ENCODE data around the gene SPRY2.
"Not testable (repeated sequence)": the region's sequence is repeated elsewhere in the genome, so short reads cannot be mapped to it uniquely, and the experiment has no call there.

SPRY2 gene

GRCh38 chr13:80359778-80360452 lies 19.0 kb upstream of the SPRY2 start:
- in situ Hi-C loops (cut with HindIII; ENCODE audit: low sequenced_read_pairs), result no loop called here
- TF ChIP-seq CTCF (IDR thresholded peaks at IDR 0.05; ENCODE audit: low read depth, low read length), result no peak

GRCh38 chr13:80359414-80359777 lies 18.5 kb upstream of the SPRY2 start:
- in situ Hi-C loops (cut with HindIII; ENCODE audit: low sequenced_read_pairs), result no loop called here
- TF ChIP-seq CTCF (IDR thresholded peaks at IDR 0.05; ENCODE audit: low read depth, low read length), result no peak
- no peak overlapping the region for H3K4me3 ChIP-seq (ENCODE audit: low read depth, low read length)
- DNase-seq (ENCODE audit: low read depth, low spot score), result no peak

More at GRCh38 chr13:80359778-80360452, 19.0 kb upstream of the SPRY2 start:
- DNase-seq (ENCODE audit: low read depth, low spot score), result no peak
- no peak overlapping the region for H3K4me3 ChIP-seq (ENCODE audit: low read depth, low read length)

GRCh38 chr13:80355496-80356094 lies 14.7 kb upstream of the SPRY2 start:
- peak; percentile 6 for TF ChIP-seq CTCF (IDR thresholded peaks at IDR 0.05; ENCODE audit: low read depth, low read length)
- H3K4me3 ChIP-seq (ENCODE audit: low read depth, low read length); in situ Hi-C loops (cut with HindIII; ENCODE audit: low sequenced_read_pairs); DNase-seq (ENCODE audit: low read depth, low spot score): not testable (repeated sequence)

- in situ Hi-C loops (cut with HindIII; ENCODE audit: low sequenced_read_pairs), result no loop called here
- H3K4me3 ChIP-seq (ENCODE audit: low read depth, low read length), result no peak overlapping the region
- DNase-seq (ENCODE audit: low read depth, low spot score), result no peak
- TF ChIP-seq CTCF (IDR thresholded peaks at IDR 0.05; ENCODE audit: low read depth, low read length), result no peak
Observed at GRCh38 chr13:80348750-80349149, 7.8 kb upstream of the SPRY2 start.

- in situ Hi-C loops (cut with HindIII; ENCODE audit: low sequenced_read_pairs), result no loop called here
- DNase-seq (ENCODE audit: low read depth, low spot score), result no peak
- TF ChIP-seq CTCF (IDR thresholded peaks at IDR 0.05; ENCODE audit: low read depth, low read length), result no peak
- no peak overlapping the region for H3K4me3 ChIP-seq (ENCODE audit: low read depth, low read length)
Observed at GRCh38 chr13:80348314-80348713, 7.4 kb upstream of the SPRY2 start.

GRCh38 chr13:80345771-80346510 lies 5.0 kb upstream of the SPRY2 start:
- no peak for TF ChIP-seq CTCF (IDR thresholded peaks at IDR 0.05; ENCODE audit: low read depth, low read length)
- in situ Hi-C loops (cut with HindIII; ENCODE audit: low sequenced_read_pairs), result no loop called here

GRCh38 chr13:80344032-80344431 lies 3.1 kb upstream of the SPRY2 start:
- in situ Hi-C loops (cut with HindIII; ENCODE audit: low sequenced_read_pairs); DNase-seq (ENCODE audit: low read depth, low spot score); H3K4me3 ChIP-seq (ENCODE audit: low read depth, low read length): not testable (repeated sequence)

More at GRCh38 chr13:80345771-80346510, 5.0 kb upstream of the SPRY2 start:
- no peak overlapping the region for H3K4me3 ChIP-seq (ENCODE audit: low read depth, low read length)
- DNase-seq (ENCODE audit: low read depth, low spot score), result no peak
